Smooth muscle cell (in vitro differentiated cells): ENCODE results near the gene WASF2. TPM values are rescaled to one million over a fixed set of nuclear protein-coding genes. Genes with fewer than 3 reads are reported as not detected.

ENCODE experiments used
- DNase-seq: peaks from one replicate; lab custom pipeline; 2025; ENCODE audit not compliant: unreplicated experiment; lab: John Stamatoyannopoulos, UW
- H2AFZ ChIP-seq: fragments of 200-600 bp; sonication (generic); 2 replicates; pipeline ENCODE4 v1.6.0; 2016; ENCODE audit warnings: antibody characterized with exemption, low read depth, mild to moderate bottlenecking
- H3F3A ChIP-seq: fragments of 200-600 bp; sonication (generic); 2 replicates; pipeline ENCODE4 v1.6.0; 2017; ENCODE audit warnings: antibody characterized with exemption, low read depth
- H3K27ac ChIP-seq: fragments of 200-600 bp; sonication (generic); 2 replicates; pipeline ENCODE4 v1.5.1; 2016; ENCODE audit warnings: low read depth, mild to moderate bottlenecking
- H3K27me3 ChIP-seq: fragments of 200-600 bp; sonication (generic); 2 replicates; pipeline ENCODE4 v1.6.1; 2016; ENCODE audit warnings: low read depth, mild to moderate bottlenecking
- H3K36me3 ChIP-seq: fragments of 200-600 bp; sonication (generic); 2 replicates; pipeline ENCODE4 v1.5.1; 2016; ENCODE audit warnings: low read depth
- H3K4me1 ChIP-seq: fragments of 200-600 bp; sonication (generic); 2 replicates; pipeline ENCODE4 v1.5.1; 2016; ENCODE audit warnings: low read depth
- H3K4me2 ChIP-seq: fragments of 200-600 bp; sonication (generic); 2 replicates; pipeline ENCODE4 v1.6.0; 2016; ENCODE audit warnings: mild to moderate bottlenecking
- H3K4me3 ChIP-seq: fragments of 200-600 bp; sonication (generic); 2 replicates; pipeline ENCODE4 v1.5.1; 2016; ENCODE audit warnings: mild to moderate bottlenecking
- H3K79me2 ChIP-seq: fragments of 200-600 bp; sonication (generic); 2 replicates; pipeline ENCODE4 v1.6.0; 2016; ENCODE audit warnings: low read depth, mild to moderate bottlenecking
- H3K9ac ChIP-seq: fragments of 200-600 bp; sonication (generic); 2 replicates; pipeline ENCODE4 v1.6.0; 2016; ENCODE audit warnings: low read depth
- H3K9me3 ChIP-seq: fragments of 200-600 bp; sonication (generic); replicated peaks from 2 replicates; pipeline ENCODE4 v1.5.1; 2016; ENCODE audit warnings: low read depth
- H4K20me1 ChIP-seq: fragments of 200-600 bp; sonication (generic); 2 replicates; pipeline ENCODE4 v1.6.0; 2016; ENCODE audit warnings: low read depth
- CTCF ChIP-seq: fragments of 200-600 bp; sonication (generic); IDR thresholded peaks from 2 replicates; pipeline ENCODE4 v1.5.1; 2017; ENCODE audit warnings: borderline replicate concordance, mild to moderate bottlenecking, antibody characterized with exemption; ENCODE audit not compliant: insufficient read depth, poor library complexity, severe bottlenecking
- WGBS: methylation state at CpG from one replicate; pipeline ENCODE4 v1.1.7; 2016; ENCODE audit warnings: low lambda C conversion rate; 5-methylcytosine and 5-hydroxymethylcytosine counted together
- polyA plus RNA-seq: library from polyadenylated mRNA; unstranded; fragments of >200 nt; fragmentation: Nextera tagmentation; extraction: Ambion mirVana; gene quantifications from 2 replicates; pipeline ENCODE4 v1.2.1, GENCODE V29; 2016
- total RNA-seq: library from RNA; depleted of rRNA; stranded (reverse); fragments of >200 nt; gene quantifications from 2 replicates; pipeline ENCODE4 v1.2.3, GENCODE V29; 2014

WASF2 gene
- total and polyA plus RNA-seq, 2 experiments from 2014 or later: 34.3 to 46.1 TPM

DNA sequence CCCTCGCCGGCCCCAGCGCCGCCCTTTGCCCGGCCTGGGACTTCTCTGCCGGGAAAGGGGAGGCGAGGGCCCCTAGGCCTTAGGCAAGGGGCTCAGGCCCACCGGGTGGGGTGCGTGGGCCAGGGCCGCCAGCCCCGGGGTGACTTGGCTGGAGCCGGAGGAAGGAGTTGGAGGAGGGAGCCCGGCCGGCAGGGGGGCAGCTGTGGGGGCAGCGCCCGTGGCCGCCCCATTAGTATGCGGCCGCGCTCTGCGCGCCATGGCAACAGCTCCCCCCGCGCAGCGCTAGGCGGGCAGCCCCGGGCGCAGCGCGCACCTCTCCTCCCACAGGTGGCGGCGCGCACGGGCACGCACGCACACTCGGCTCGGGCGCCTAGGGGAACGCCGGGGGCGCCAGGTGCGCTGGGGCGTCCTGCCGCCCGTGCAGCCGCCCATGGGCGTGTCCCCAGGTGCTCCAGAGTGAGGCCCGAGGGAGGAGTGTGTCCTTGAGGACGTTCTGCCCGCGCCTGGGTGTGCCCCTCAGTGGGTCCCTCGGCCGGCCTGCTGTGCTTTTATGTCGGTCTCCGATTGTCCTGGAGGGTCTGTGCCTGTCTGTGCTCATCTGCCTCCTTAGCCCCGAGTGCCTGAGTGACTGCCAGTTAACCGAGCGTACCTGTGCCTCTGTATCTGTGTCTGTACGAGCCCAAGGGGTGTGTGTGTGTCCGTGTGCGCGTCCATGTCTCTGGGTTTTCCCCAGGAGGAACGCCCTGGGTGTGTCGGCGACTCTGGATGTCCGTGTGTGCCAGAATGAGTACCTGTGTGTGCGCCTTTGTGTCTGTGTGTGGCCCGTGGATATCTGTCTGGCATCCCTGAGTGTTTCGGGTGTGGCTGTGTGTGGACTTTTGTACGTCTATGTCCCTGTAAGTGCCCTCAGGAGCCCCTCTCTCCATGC lies 38.2 kb upstream of the WASF2 start:
- Histone ChIP-seq H4K20me1 (peaks cover 7% of the 10 kb centered on the region), H3K4me2 (peak overlapping the region; percentile 90), H3K9ac (peak overlapping the region; percentile 72), H3K9me3 (no peaks in the 10 kb centered on the region), H3K36me3 (no peaks in the 10 kb centered on the region), H3K27me3 (no peaks in the 10 kb centered on the region), H3K79me2 (no peaks in the 10 kb centered on the region), H2AFZ (no peak overlapping the region), H3K4me3 (peak overlapping the region; percentile 46), H3F3A (peaks cover 39% of the 10 kb centered on the region), H3K4me1 (peaks cover 53% of the 10 kb centered on the region), H3K27ac (peak overlapping the region; percentile 80)
- 6% methylated on average over 64 of the region's 71 CpGs for WGBS
- peak; percentile 3 for TF ChIP-seq CTCF
- DNase-seq: no peak

GRCh38 chr1:27527223-27527889 lies 37.4 kb upstream of the WASF2 start:
- no peaks in the 10 kb centered on the region for H4K20me1 ChIP-seq
- H3K36me3 ChIP-seq: no peaks in the 10 kb centered on the region
- peaks cover 59% of the 10 kb centered on the region for H3K4me1 ChIP-seq
- peak overlapping the region; percentile 46 for H3K4me3 ChIP-seq
- H3F3A ChIP-seq: peaks cover 39% of the 10 kb centered on the region
- H3K9me3 ChIP-seq: no peaks in the 10 kb centered on the region
- H3K79me2 ChIP-seq: no peaks in the 10 kb centered on the region
- no peaks in the 10 kb centered on the region for H3K27me3 ChIP-seq
- peak; percentile 25 for DNase-seq
- WGBS: 7% methylated on average over 22 of the region's 27 CpGs
- TF ChIP-seq CTCF: no peak
- H3K27ac ChIP-seq: peak overlapping the region; percentile 80
- H3K4me2 ChIP-seq: peak overlapping the region; percentile 90
- H3K9ac ChIP-seq: peak overlapping the region; percentile 72
- H2AFZ ChIP-seq: no peak overlapping the region

DNA sequence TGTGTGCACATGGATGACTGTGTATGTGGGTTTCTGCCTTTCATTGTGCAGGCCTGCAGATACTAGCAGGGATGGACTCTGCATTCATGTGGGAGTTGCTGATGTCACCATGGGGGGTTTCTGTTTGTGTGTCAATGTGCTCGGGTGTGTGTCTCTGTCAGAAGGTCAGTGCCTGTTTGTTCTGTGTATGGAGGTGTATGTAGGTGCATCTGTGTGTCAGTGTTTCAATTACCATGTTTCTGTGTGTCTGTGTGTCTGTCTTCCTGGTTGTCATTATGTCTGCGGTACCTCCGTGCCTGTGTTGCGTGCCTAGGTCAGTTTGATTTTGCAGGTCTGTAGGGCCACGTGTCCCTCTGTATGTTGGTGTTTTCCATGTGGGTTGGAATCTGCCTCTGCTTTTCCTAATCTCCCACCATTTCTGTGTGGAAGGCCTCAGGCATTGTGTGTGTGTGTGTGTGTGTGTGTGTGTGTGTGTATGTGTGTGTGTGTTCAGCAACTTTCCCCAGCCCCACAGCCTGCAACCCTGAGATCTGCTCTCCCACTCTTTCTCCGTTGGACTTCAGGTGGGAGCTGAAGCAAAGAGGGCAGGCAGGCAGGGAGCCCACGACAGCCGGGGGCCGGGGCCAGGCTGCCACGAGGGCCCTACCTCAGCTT lies 36.7 kb upstream of the WASF2 start:
- H3K9me3 ChIP-seq: no peaks in the 10 kb centered on the region
- peaks cover 59% of the 10 kb centered on the region for H3K4me1 ChIP-seq
- H3K27me3 ChIP-seq: no peaks in the 10 kb centered on the region
- no peak for TF ChIP-seq CTCF
- no peaks in the 10 kb centered on the region for H4K20me1 ChIP-seq
- 25% methylated on average over 10 of the region's 10 CpGs for WGBS
- H3F3A ChIP-seq: peaks cover 39% of the 10 kb centered on the region
- H2AFZ ChIP-seq: no peak overlapping the region
- H3K4me3 ChIP-seq: peak overlapping the region; percentile 46
- H3K27ac ChIP-seq: peak overlapping the region; percentile 80
- H3K79me2 ChIP-seq: no peaks in the 10 kb centered on the region
- no peak for DNase-seq
- peak overlapping the region; percentile 90 for H3K4me2 ChIP-seq
- no peaks in the 10 kb centered on the region for H3K36me3 ChIP-seq
- peak overlapping the region; percentile 72 for H3K9ac ChIP-seq
